H1 (cell line): ENCODE results near the gene TPO.

Experiments
- BRCA1 ChIP-seq: IDR thresholded peaks from 2 replicates; pipeline ENCODE4 v1.6.1; 2012; ENCODE audit warnings: low read depth, low read length, improper control_type of control experiment
- CHD1 ChIP-seq: IDR thresholded peaks from 2 replicates; pipeline ENCODE4 v1.6.1; 2012; ENCODE audit warnings: low read depth, low read length, improper control_type of control experiment
- CREB1 ChIP-seq: IDR thresholded peaks from 2 replicates; pipeline ENCODE4 v1.6.1; 2012; ENCODE audit warnings: inconsistent platforms
- EZH2 ChIP-seq: fragments of 200-600 bp; sonication (generic); IDR thresholded peaks from 2 replicates; pipeline ENCODE4 v1.7.1; 2012; ENCODE audit warnings: low read depth, mild to moderate bottlenecking, moderate library complexity, low read length, inconsistent platforms; ENCODE audit not compliant: severe bottlenecking
- GABPA ChIP-seq: IDR thresholded peaks from 2 replicates; pipeline ENCODE4 v1.6.1; 2011; ENCODE audit warnings: mild to moderate bottlenecking, low read length, moderate library complexity, borderline replicate concordance; ENCODE audit not compliant: insufficient read depth
- KDM5A ChIP-seq: fragments of 200-600 bp; IDR thresholded peaks from 2 replicates; pipeline ENCODE4 v1.7.1; 2012; ENCODE audit warnings: mild to moderate bottlenecking, low read length, inconsistent platforms, mixed read lengths
- POLR2A ChIP-seq, 2 experiments: IDR thresholded peaks; 1 replicate in 1 of 2; 2 replicates in 1 of 2; pipeline ENCODE4 v1.6.1; 2011; ENCODE audit warnings: low read depth in 2 of 2, low read length in 2 of 2, mild to moderate bottlenecking in 2 of 2; ENCODE audit errors: control extremely low read depth in 1 of 2
- POLR2AphosphoS5 ChIP-seq: IDR thresholded peaks from 2 replicates; pipeline ENCODE4 v1.6.1; 2011; ENCODE audit warnings: low read depth, low read length
- RNF2 ChIP-seq: fragments of 200-900, 300-1000 bp; sonication (generic); IDR thresholded peaks from 2 replicates; pipeline ENCODE4 v1.7.1; 2016; ENCODE audit warnings: borderline replicate concordance, low read depth, mild to moderate bottlenecking, antibody characterized with exemption, low read length; ENCODE audit not compliant: poor library complexity, severe bottlenecking; ENCODE audit errors: missing control alignments
- SP1 ChIP-seq: IDR thresholded peaks from 2 replicates; pipeline ENCODE4 v1.6.1; 2011; ENCODE audit warnings: low read depth, low read length
- TF ChIP-seq, protein P1 (sequence below): IDR thresholded peaks from 2 replicates; pipeline ENCODE4 v1.6.1; 2012; ENCODE audit warnings: inconsistent platforms
- TF ChIP-seq, protein P2 (sequence below), 3 experiments: IDR thresholded peaks; 1 replicate in 2 of 3; 2 replicates in 1 of 3; pipeline versions ENCODE4 v1.5.1 to v1.6.1; 2011; ENCODE audit warnings: low read length in 3 of 3, mild to moderate bottlenecking in 3 of 3, inconsistent platforms in 2 of 3, low read depth in 1 of 3, moderate library complexity in 1 of 3; ENCODE audit not compliant: insufficient read depth in 1 of 3; ENCODE audit errors: control extremely low read depth in 1 of 3

DNA sequence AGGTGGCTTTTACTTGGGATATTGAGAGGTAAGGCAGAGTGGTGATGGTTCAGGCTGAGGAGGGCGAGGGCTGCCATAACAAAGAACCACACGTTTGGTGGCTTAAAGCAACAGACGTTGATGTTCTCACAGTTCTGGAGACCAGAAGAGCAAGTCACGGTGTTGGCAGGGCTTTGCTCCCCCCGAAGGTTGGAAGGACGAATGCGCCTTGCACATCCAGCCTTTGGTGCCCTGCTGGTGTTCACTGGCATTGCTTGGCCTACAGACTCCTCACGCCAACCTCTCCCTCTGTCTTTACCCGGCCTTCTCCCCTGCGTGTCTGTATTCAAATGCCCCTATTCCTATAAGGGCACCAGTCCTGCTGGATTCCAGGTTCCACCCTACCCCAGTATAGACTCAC lies 125.4 kb downstream of the TPO start:
- TF ChIP-seq GABPA (no peak), CREB1 (peak; percentile 34; the same call in 1 of the 2 replicates), EZH2 (no peak), CHD1 (no peak), POLR2AphosphoS5 (no peak), POLR2A (IDR thresholded peaks at IDR 0.05; ENCODE audit: control extremely low read depth in 1 of 2, low read depth in 2 of 2, low read length in 2 of 2) (no peak), RNF2 (no peak), KDM5A (no peak), BRCA1 (no peak), SP1 (no peak)
- TF ChIP-seq, protein P1, sequence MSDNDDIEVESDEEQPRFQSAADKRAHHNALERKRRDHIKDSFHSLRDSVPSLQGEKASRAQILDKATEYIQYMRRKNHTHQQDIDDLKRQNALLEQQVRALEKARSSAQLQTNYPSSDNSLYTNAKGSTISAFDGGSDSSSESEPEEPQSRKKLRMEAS = no peak
- TF ChIP-seq, protein P2, sequence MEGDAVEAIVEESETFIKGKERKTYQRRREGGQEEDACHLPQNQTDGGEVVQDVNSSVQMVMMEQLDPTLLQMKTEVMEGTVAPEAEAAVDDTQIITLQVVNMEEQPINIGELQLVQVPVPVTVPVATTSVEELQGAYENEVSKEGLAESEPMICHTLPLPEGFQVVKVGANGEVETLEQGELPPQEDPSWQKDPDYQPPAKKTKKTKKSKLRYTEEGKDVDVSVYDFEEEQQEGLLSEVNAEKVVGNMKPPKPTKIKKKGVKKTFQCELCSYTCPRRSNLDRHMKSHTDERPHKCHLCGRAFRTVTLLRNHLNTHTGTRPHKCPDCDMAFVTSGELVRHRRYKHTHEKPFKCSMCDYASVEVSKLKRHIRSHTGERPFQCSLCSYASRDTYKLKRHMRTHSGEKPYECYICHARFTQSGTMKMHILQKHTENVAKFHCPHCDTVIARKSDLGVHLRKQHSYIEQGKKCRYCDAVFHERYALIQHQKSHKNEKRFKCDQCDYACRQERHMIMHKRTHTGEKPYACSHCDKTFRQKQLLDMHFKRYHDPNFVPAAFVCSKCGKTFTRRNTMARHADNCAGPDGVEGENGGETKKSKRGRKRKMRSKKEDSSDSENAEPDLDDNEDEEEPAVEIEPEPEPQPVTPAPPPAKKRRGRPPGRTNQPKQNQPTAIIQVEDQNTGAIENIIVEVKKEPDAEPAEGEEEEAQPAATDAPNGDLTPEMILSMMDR (IDR thresholded peaks at IDR 0.05; ENCODE audit: control extremely low read depth in 1 of 3, insufficient read depth in 1 of 3, low read depth in 1 of 3, low read length in 3 of 3) = peak; percentile 98 to 99 (median 99)
